NB4 (cell line): ENCODE measurements around the gene ENG.
A peak's percentile ranks its signal among the peaks of the same experiment; 100 is the strongest.

ENCODE experiments used
- DNase-seq: peaks from one replicate; pipeline ENCODE4 v3.0.0; 2010; ENCODE audit warnings: low read depth
- H3K4me3 ChIP-seq: one replicate; pipeline ENCODE4 v1.5.1; 2011; ENCODE audit warnings: mild to moderate bottlenecking, low read depth, low read length, moderate library complexity
- CTCF ChIP-seq: IDR thresholded peaks from one replicate; pipeline ENCODE4 v1.5.1; 2012; ENCODE audit warnings: low read depth, low read length
- MAX ChIP-seq: IDR thresholded peaks from 2 replicates; pipeline ENCODE4 v1.6.1; 2011; ENCODE audit warnings: low read depth, low read length
- MYC ChIP-seq: IDR thresholded peaks from 2 replicates; pipeline ENCODE4 v1.6.1; 2011; ENCODE audit warnings: low read depth, low read length
- POLR2A ChIP-seq: IDR thresholded peaks from 2 replicates; pipeline ENCODE4 v1.6.1; 2011; ENCODE audit warnings: mild to moderate bottlenecking; ENCODE audit not compliant: insufficient read length; ENCODE audit errors: extremely low read depth

Gene ENG

GRCh38 chr9:127773981-127774380 lies 80.5 kb downstream of the ENG start:
- no peak for TF ChIP-seq MAX
- TF ChIP-seq CTCF, result no peak
- TF ChIP-seq POLR2A, result no peak
- TF ChIP-seq MYC, result no peak
- no peak for DNase-seq

GRCh38 chr9:127773272-127773671 lies 81.2 kb downstream of the ENG start:
- H3K4me3 ChIP-seq, result no peak overlapping the region
- DNase-seq, result no peak
- no peak for TF ChIP-seq MAX
- TF ChIP-seq CTCF, result no peak
- no peak for TF ChIP-seq POLR2A
- TF ChIP-seq MYC, result no peak

More at GRCh38 chr9:127773981-127774380, 80.5 kb downstream of the ENG start:
- H3K4me3 ChIP-seq, result no peak overlapping the region

- H3K4me3 ChIP-seq, result no peak overlapping the region
- DNase-seq, result no peak
- TF ChIP-seq CTCF, result no peak
- TF ChIP-seq MAX, result no peak
- TF ChIP-seq POLR2A, result no peak
- TF ChIP-seq MYC, result no peak
Observed at GRCh38 chr9:127772603-127773002, 81.9 kb downstream of the ENG start.

GRCh38 chr9:127771570-127772189 lies 82.8 kb downstream of the ENG start:
- H3K4me3 ChIP-seq, result no peak overlapping the region
- no peak for DNase-seq
- no peak for TF ChIP-seq POLR2A
- no peak for TF ChIP-seq CTCF
- no peak for TF ChIP-seq MYC
- no peak for TF ChIP-seq MAX

- TF ChIP-seq POLR2A (peak; percentile 23), MAX (peak; percentile 51; the same call in 1 of the 2 replicates), CTCF (no peak), MYC (0 out of 2 replicates have a peak, but pooled peaks have one; percentile 16)
- peak overlapping the region; percentile 40 for H3K4me3 ChIP-seq
- peak; percentile 98 for DNase-seq
Observed at GRCh38 chr9:127770905-127771569, 83.4 kb downstream of the ENG start.
